ENCODE measurements around the gene COL5A1.

The COL5A1 gene

DNA sequence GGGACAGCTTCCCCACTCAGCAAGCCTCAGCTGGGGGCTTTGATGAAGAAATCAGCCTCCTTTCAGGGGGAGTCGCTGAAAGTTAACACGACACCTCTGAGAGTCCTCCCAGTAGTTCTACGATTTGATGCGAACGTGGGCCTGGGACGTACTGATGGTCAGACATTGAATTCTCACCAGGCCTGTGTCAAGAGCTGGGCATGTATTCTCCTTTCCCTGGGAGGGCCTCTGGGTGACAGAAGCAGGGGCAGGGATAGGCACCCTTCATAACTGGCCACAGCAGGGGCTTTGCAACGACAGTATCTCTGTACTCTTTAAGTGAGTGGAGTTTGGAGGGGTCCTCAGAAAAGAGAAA lies 15.6 kb upstream of the COL5A1 start:
- DNase-seq (ENCODE audit: low spot score): no peak

DNA sequence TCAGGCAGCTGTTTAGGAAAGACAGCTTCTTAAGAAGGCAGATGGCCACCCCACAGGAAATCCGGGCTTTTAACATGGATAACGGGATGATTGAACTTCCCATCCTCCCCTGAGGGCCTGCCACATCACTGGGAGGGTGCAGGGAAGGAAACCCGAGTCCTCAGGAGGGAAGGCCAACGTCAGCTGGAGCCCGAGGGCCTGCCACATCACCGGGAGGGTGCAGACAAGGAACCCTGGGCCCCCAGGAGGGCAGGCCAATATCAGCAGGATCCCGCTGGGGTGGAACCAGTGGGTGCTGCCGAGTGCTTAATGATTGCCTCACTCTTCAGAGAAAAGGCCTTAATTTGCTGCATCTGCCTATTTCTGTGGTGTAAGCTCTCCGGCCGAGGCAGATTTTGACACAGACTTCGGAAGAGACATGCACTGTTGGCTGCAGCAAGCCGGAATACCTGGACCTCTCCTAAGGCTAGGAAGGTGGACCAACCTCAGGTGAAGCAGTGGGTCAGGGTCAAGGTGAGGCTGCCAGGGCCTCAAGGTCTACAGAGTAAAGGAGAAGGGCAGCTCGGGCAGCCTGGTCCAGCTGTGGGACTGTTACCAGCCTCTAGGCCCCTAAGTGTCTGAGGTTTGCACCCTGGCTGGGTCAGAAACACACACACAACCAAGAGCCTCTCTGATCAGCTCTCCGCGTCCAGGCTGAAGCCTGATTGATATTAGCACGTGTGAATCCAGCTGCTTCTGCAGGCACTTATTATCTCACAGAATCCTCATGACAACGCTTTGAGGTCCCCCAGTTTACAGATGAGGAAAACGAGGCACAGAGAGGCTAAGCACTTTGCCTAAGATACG lies 14.8 kb upstream of the COL5A1 start:
- DNase-seq (ENCODE audit: low spot score): no peak

DNA sequence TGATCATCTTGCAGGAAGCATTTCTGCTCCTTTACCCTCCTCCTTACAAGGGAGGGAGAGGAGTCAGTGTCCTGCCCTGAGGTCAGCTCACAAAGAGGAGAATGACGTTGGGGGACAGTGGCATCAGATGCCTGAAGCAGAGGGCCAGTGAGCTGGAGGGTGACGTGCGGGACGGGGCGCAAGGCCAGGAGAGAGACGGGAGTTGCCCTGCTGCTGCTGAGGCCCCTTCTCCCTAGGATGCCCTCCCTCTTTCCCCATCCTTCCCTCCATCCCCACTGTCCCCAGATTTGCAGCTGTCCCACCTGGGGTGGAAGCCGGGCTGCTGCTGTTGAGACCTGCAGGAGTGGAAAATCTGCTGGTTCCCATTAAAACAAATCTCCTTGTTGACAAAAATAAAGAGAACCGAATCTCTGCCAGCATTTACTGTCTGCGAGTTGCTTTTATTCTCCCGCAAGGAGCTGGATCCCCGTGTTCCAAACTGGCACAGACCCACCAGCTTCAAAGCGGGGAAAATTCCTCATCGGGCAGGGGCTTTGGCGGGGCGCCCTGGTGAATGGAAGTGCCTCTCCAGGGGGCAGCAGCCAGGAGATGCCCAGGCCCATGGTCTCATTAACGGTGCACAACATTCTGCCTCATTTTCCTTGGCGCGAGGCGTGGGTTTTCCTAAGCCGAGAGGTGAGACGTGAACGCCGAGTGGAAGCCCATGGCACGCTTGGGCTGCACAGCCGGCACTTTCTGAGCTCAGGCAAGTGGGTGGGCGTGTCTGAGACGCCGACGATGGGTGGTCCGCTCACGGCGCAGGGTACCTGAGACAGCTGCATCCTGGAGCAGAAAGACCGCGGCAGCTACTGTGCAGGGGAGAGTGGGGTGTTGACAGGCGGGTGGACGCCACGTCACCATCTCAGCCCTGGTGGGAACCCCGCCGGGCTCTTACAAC lies 13.9 kb upstream of the COL5A1 start:
- no peak for DNase-seq (ENCODE audit: low spot score)

DNA sequence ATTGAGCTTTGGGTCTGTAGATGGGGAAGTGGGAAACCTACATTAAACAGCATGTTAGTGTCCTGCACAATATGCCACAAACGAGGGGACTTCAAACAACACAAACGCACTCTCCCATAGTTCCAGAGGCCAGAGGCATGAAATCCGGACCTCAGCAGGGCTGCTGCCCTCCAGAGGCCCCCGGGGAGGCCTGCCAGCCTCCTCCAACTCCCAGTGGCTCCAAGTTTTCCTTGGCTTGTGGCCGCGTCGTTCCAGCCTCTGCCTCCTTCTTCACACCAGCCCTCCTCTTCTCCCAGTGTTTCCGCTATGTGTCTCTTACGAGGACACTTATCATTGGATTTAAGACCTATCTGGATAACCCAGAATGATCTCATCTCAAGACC lies 13.3 kb upstream of the COL5A1 start:
- no peak for DNase-seq (ENCODE audit: low spot score)

DNA sequence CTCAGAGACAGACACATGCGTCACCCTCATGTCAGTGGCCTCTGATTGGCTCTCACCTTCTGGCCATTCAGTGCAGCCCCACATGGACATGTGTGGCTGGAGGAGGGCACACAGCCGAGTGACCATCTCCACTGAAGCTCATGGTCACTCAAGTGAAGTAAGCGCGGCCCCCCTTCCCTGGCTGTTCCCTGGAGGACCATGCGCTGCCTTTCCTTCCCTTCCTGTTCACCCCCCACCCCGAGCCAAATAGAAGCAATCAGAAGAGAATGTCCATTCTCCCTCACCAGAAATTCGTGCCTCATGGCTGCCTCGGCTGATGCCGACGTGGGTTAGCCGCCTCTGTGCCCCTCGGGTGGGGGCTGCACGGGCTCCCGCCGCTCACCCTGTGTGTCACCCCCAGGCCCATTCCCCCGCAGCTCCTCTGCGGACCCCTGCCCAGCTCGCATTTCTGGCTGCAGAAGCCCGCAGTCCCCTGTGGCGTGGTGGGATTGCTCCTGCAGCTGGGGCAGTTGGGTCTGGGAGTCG lies 12.5 kb upstream of the COL5A1 start:
- no peak for DNase-seq (ENCODE audit: low spot score)

DNA sequence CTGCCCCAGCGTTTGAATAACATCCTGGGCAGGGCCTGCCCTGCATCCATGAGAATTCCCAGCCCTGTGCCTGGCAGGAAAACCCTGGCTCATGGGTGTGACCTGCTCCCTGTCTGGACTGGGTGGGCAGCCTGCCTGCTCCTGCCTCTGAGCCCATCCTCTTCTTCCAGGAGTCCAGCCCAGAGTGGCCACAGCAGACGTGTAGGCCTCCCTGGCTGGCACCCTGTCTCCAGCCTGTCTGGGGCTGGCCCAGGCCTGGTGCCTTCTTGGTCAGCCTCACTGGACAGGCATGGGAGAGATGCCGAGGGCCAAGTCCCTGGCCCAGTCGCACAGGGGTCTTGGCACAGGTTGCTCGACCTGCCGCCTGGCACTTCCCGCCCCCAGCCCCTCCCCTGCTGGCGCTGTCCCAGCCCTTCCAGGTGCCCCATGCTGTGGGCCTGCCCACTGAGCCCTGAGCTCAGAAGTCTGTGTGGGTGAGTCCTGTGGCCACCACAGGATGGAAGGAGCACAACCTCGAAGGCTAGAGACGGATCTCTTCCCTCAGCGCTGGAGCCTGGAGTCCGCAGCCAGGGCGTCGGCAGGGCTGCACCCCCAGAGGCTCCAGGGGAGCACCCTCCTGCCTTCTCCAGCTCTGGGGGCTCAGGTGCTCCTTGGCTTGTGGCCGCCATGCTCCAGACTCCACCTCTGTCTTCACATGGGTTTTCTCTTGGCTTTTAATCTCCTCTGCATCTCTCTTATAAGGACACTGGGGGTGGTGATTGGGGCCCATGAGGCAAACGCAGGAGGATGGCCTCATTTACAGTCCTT lies 11.8 kb upstream of the COL5A1 start:
- DNase-seq (ENCODE audit: low spot score): no peak

DNA sequence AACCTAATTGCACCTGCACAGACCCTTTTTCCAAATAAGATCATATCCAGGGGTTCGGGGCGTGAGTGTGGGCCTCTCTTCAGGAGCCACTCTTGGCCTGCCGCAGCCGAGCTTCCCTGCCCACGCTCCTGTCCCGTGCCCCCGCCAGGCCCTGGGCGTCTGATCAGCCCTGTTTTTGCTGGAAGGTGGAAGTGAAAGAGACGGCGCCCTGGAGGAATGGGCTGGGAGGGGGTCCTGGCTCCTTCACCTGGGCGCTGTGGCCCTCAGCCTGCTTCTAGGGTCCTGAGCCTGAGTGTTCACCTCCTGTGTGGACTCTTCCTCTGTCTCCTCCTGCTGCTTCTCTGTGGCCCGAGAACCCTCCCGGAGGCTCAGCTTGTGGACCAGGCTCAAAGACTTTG lies 11.2 kb upstream of the COL5A1 start:
- DNase-seq (ENCODE audit: low spot score): no peak

DNA sequence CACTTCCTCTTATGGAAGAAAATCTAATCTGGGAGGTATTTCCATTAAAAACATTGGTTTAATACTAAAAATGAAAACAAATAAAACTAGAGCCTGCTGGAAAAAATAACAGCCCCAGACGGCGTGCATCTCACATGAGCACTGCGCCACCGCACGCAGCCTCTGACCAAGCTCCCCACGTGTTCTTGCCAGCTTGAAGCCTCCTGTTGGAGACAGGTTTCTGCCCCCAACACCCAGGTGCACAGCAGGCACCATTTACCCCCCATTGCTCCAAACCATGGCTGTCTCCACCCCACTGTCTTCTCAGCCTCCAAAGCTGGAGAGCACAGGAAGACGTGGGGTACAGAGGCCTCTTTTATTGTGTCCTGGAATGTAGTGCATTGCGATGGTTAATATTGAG lies 10.7 kb upstream of the COL5A1 start:
- no peak for DNase-seq (ENCODE audit: low spot score)

DNA sequence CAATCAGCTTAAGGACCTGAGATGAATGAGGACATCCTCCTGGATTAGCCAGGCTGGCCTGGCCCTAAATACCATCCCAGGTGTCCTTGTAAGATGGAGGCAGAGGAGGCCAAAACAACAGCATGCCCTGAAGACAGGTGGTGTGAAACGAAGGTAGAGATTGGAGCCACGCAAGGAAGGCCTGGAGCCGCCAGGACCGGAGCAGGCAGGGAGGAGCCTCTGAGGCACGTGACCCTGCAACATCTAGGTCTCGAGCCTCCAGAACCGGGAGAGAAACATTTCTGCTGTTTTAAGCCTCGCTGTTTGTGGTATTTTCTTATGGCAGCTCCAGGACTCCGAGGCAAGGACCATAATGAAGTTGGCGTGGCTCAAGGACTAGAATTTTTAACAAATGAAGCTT lies 9.7 kb upstream of the COL5A1 start:
- no peak for DNase-seq (ENCODE audit: low spot score)

DNA sequence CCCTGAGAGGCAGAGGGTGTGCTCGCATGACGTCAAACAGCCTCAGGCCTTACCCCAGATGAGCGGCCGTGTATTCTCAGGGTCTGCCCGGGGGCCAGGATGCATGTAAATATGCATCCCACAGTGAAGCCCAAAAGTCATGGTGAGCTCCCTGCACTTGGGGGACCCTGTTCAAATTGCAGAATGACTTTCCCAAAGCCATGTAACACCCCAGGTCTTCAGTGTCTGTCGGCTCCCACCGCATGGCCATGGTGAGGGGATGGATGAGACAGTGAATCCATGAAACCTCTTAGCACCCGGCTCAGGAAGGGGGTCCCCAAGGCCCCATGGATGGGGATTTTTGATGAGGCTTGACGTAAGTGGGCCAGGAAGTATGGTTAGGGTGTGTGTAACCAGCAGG lies 9.3 kb upstream of the COL5A1 start:
- DNase-seq (ENCODE audit: low spot score): no peak

DNA sequence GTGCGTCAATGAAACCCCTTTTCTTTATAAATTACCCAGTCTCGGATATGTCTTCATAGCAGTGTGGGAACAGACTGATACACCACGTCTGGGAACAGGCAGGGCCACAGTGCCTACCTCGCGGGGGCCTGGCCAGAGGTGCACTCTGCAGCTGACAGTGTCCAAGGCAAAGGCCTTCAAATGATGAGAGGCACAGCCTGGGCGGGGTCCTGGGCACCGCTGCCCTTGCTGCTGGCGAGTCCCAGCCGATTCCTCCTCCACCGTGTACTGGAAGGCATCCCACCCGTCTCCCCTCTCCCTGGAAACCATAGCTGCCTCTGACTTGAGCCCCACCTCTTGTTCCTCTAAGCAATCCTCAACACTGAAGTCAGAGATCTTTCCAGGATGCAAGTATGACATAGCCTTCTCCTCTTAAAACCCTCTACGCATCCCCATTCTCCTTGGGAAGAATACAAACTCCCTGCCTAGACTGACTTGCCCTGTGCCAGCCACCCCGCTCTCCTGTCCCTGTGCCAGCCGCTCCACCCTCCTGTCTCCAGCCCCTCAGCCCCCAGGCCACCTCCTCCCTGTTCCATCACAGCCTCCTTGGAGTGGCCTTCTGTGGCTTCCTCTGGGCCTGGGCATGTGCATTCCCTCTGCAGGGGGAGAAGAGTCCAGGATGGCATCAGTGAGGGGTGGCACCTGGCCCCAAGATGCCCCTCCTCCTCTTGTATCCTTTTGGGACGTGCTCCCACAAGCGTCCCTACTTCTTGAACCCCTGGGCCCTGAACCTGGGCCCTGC lies 8.1 kb upstream of the COL5A1 start:
- no peak for DNase-seq (ENCODE audit: low spot score)

DNA sequence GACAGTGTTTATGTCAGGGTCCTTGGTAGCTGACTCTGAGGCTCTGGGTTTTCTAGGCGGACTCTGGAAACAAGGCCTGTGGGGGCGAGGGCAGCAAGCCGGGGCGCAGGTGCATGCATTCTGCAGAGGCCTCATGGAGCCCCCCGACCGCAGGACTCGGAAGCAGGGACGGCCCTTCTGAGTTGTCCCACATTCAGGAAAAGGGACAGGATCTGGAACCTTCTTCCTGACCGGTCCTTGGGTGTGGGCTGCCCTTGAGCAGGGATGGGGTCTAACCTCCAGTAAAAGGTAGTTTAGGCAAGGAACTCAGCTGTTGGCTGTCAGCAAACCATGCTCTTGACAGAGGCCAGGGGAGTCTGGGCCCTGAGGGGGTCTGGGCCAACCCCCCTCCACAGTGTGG lies 7.4 kb upstream of the COL5A1 start:
- DNase-seq (ENCODE audit: low spot score): no peak

DNA sequence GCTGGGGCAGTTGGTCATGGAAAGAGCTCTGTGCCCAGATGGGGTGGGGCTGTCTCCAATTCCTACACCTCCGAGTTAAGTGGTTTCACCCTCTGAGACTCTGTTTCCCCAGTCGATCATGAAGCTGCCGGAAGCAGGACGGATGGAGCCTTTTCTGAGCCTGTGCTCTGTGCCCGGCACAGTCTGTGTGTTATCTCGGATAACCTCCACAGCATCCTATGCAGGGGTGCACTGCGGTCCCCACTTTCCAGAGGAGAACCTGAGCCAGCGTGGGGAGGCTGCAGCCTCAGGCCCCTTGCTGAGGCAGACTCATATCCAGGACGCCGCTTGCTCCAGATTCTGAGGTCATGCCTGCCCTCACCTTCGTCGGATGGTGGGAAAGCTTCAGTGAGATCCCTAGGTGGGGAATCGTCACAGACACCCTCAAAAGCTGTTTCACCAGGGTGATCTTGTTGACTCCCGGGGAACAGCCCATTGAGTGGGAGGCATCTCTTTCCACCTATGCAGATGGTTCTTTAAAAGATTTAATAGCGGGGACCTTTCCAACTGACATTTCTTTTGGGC lies 6.9 kb upstream of the COL5A1 start:
- DNase-seq (ENCODE audit: low spot score): no peak

DNA sequence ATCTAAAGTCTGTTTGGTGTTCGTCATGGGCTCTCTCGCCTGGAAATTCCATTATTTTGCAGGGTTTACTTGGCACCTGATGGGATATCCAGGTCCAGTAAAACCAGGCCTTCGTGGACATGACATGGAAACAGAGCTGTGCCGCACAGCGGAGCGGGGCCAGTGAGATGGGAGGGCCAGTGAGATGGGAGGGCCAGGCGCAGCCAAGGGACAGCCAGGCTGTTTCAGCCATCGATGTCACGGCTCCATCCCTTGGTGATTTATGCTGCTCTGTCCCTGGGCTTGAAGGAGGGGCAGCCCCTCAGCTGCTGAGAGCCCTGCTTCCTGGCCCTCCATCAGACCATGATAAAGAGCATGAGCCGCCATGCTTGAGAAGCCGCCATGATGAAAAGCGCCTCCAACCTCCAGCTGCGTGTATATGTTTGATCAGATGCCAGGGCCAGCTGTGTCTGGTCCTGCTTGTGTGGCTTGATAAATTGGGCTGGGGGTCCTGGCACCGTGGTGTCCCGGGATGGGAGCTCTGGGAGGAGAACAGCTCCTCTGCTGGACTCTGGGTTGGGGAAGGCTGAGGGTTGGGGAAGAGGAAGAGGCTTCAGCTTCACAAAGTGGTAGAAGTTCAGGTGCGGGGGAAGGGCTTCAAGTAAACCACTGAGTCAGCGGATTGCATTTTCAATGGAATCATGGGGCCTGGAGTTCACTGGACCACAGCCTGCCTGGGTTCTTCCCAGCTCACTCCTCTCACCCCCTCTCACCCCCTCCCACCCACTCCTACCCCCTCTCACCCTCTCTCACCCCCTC lies 6.1 kb upstream of the COL5A1 start:
- DNase-seq (ENCODE audit: low spot score): no peak

DNA sequence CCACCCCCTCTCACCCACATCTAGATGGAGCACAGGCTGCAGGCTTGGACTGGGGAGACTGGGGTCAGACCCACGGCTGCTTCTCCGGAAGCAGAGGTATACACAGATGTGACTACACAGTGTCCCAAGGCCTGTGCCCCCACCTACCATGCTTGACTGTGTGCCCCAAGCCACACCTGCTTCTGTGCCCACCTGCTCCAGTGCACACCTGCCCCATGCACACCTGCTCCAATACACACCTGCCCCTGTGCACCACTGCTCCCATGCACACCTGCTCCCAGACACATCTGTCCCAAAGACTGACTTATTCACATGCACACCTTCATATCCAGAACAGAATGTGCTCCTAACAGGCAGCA lies 5.5 kb upstream of the COL5A1 start:
- no peak for DNase-seq (ENCODE audit: low spot score)

DNA sequence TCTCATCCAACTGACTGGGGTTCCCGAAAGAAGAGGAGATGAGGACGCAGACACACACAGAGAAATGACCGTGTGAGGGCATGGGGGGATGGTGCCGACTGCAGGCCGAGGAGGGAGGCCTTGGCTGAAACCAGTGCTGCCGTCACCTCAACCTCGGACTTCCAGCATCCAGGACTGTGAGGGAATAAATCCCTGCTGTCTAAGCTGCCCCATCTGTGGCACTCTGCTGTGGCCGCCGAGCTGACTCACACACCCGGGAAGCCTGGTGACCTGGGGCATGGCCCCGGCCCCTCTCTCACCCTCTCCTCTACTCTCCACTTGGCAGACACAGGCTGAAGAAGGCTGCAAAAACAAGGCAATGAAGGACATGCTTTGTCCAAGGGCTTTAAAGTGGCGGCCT lies 4.4 kb upstream of the COL5A1 start:
- no peak for DNase-seq (ENCODE audit: low spot score)

DNA sequence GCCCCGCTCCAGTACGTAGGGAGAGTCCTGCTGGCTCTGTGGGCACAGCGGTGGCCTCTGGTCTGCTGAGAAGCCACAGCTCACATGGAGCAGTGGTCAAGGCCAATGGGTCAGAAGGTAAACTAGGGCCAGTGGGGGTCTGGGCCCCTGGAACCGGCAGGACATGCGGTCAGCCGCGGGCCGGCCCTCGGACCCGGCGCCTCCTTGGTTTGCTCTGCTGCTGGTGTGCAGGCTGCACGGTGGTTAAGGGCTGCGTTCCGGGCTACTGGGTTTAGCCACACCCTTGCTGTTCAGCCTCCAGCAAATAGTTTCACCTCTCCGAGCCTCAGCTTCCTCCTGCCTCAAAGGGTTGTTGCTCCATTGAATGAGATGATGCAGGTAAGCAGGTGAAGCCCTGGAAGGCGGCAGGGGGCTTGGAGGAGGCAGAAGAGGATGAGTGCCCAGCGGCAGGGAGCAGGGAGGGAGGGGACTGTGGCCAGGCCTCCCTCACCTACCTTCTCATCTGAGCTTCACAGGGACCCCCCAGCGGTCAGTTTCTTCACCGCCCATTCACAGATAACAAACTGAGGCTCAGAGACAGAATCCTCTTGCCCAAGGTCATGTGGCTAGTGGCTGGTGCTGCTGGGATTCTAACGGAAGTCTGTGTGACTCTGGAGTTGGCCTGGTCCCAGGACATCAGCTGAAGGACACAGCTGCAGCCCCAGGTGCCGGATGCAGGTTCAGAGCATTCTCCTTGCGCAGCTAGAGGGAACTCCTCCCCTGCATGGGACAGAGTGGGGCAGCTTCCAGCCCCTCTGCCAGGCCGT lies 3.7 kb upstream of the COL5A1 start:
- no peak for DNase-seq (ENCODE audit: low spot score)

DNA sequence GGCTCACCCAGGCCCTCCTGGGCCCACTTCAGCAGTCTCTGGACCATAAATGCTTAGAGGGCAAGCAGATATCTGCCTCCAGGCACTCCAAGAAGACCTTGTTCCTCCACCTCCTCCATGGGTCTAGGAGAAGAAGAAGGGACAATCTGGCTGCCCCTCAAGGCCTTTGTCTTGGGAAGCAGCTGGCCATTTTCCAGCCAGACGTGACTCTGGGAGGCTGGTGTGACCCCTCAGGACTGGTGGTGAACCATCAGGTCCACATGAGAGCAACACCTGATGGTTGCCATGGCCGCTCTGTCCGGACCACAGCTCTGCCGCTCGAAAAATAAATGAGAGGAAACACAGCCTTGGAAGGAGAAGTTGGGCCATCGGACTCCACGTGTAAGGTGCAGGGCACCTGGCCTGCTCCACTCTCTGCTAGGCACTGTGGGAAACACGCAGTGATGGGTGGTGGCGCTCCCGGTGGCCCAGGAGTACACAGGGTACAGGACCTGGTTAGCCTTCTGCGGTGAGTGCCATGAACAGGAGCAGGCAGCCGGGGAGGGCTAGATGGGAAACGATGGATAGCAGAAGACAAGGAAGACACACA lies 3.0 kb upstream of the COL5A1 start:
- DNase-seq (ENCODE audit: low spot score): no peak

DNA sequence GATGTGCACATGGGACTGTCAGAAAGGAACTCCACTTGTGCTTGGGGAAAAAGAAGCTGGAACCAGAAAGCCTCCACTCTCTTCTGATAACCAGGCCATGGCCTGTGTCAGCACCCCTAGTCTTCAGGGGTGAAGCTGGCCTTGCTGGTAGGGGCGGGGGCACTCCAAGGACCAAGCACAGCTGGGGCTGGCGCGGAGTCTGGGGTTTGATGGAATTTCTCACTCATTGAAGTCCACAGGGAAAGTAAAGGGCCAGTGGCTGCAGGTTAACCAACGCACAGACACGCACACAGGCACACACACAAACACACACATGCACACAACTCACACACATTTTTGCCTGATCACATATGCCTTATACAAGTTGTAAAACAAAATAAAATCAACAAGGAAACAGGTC lies 1.6 kb upstream of the COL5A1 start:
- no peak for DNase-seq (ENCODE audit: low spot score)

All from COLO829 (cell line).